NCI-H82 (cell line): ENCODE data around the gene STK36.

ENCODE experiments used
- DNase-seq: peaks from one replicate; lab custom pipeline; 2025; lab: John Stamatoyannopoulos, UW

The STK36 gene

GRCh38 chr2:218748741-218749441, 77.0 kb downstream of the STK36 start:
- DNase-seq = no peak
